ENCODE results near the gene SZRD1. TPM values are rescaled to one million over a fixed set of nuclear protein-coding genes. Genes with fewer than 3 reads are reported as not detected.

The SZRD1 gene
- total and polyA plus RNA-seq, 4 donors = 14.2 to 44.3 (median 25.0) TPM

- no peaks in the 10 kb centered on the region for H3K36me3 ChIP-seq (ENCODE audit: control insufficient read depth in 4 of 4, insufficient read depth in 3 of 4, low read depth in 1 of 4, low read length in 3 of 4)
- no peaks in the 10 kb centered on the region for H3K9me3 ChIP-seq (ENCODE audit: control insufficient read depth in 4 of 4, low read length in 3 of 4)
- no peaks in the 10 kb centered on the region for H3K27me3 ChIP-seq (ENCODE audit: control insufficient read depth in 4 of 4, insufficient read depth in 4 of 4, low read length in 3 of 4)
- no peak for TF ChIP-seq ATF3 (IDR thresholded peaks at IDR 0.05)
- TF ChIP-seq, protein P1, sequence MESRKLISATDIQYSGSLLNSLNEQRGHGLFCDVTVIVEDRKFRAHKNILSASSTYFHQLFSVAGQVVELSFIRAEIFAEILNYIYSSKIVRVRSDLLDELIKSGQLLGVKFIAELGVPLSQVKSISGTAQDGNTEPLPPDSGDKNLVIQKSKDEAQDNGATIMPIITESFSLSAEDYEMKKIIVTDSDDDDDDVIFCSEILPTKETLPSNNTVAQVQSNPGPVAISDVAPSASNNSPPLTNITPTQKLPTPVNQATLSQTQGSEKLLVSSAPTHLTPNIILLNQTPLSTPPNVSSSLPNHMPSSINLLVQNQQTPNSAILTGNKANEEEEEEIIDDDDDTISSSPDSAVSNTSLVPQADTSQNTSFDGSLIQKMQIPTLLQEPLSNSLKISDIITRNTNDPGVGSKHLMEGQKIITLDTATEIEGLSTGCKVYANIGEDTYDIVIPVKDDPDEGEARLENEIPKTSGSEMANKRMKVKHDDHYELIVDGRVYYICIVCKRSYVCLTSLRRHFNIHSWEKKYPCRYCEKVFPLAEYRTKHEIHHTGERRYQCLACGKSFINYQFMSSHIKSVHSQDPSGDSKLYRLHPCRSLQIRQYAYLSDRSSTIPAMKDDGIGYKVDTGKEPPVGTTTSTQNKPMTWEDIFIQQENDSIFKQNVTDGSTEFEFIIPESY (IDR thresholded peaks at IDR 0.05) = no peak
- peaks cover 6 to 26% (median 16%) of the 10 kb centered on the region in 4 donors for H3K4me1 ChIP-seq (ENCODE audit: control insufficient read depth in 4 of 4, insufficient read depth in 4 of 4, low read length in 3 of 4)
- DNase-seq (ENCODE audit: low spot score) = no peak
- 97% methylated on average over 14 of the region's 14 CpGs for WGBS
- no peak overlapping the region for H3K4me3 ChIP-seq (ENCODE audit: low read depth in 1 of 3, low read length in 3 of 3)
- no peak overlapping the region for H3K9ac ChIP-seq (ENCODE audit: low read depth in 1 of 2, low read length in 2 of 2)
- no peak overlapping the region for H3K27ac ChIP-seq (ENCODE audit: low read depth in 1 of 2, low read length in 2 of 2)
Measured at GRCh38 chr1:16348414-16349182, 18.4 kb upstream of the SZRD1 start.

DNA sequence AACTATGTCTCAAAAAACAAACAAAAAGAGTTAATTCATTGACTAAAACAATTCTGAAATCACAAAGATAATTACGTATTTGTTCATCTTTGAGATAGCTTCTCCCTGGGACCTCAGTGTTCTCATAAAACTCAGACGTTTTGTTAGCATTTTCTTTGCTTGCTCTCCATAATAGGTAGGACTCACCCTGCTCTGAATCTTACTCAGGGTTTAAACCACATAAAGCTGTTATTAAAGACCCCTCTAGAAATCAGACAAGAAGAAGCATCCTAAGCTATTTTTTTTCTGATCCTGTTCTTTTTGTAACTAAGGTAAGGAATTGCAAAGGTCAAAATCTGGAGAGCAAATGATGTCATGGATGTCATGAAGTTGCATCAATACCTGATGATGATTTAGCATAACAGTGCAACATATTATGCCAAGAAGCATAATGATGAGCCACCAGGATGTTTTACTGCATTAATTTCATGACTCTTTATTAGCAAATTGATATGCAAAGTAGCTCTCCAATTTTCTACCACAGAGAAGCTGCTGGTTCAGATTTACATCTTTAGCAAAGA lies 17.1 kb upstream of the SZRD1 start:
- Histone ChIP-seq H3K4me1 (ENCODE audit: control insufficient read depth in 4 of 4, insufficient read depth in 4 of 4, low read length in 3 of 4) (peaks cover 6 to 26% (median 16%) of the 10 kb centered on the region in 4 donors), H3K4me3 (ENCODE audit: low read depth in 1 of 3, low read length in 3 of 3) (no peak overlapping the region), H3K27me3 (ENCODE audit: control insufficient read depth in 4 of 4, insufficient read depth in 4 of 4, low read length in 3 of 4) (no peaks in the 10 kb centered on the region), H3K9ac (ENCODE audit: low read depth in 1 of 2, low read length in 2 of 2) (no peak overlapping the region), H3K27ac (ENCODE audit: low read depth in 1 of 2, low read length in 2 of 2) (no peak overlapping the region), H3K9me3 (ENCODE audit: control insufficient read depth in 4 of 4, low read length in 3 of 4) (no peaks in the 10 kb centered on the region), H3K36me3 (ENCODE audit: control insufficient read depth in 4 of 4, insufficient read depth in 3 of 4, low read depth in 1 of 4, low read length in 3 of 4) (no peaks in the 10 kb centered on the region)
- TF ChIP-seq, protein P2, sequence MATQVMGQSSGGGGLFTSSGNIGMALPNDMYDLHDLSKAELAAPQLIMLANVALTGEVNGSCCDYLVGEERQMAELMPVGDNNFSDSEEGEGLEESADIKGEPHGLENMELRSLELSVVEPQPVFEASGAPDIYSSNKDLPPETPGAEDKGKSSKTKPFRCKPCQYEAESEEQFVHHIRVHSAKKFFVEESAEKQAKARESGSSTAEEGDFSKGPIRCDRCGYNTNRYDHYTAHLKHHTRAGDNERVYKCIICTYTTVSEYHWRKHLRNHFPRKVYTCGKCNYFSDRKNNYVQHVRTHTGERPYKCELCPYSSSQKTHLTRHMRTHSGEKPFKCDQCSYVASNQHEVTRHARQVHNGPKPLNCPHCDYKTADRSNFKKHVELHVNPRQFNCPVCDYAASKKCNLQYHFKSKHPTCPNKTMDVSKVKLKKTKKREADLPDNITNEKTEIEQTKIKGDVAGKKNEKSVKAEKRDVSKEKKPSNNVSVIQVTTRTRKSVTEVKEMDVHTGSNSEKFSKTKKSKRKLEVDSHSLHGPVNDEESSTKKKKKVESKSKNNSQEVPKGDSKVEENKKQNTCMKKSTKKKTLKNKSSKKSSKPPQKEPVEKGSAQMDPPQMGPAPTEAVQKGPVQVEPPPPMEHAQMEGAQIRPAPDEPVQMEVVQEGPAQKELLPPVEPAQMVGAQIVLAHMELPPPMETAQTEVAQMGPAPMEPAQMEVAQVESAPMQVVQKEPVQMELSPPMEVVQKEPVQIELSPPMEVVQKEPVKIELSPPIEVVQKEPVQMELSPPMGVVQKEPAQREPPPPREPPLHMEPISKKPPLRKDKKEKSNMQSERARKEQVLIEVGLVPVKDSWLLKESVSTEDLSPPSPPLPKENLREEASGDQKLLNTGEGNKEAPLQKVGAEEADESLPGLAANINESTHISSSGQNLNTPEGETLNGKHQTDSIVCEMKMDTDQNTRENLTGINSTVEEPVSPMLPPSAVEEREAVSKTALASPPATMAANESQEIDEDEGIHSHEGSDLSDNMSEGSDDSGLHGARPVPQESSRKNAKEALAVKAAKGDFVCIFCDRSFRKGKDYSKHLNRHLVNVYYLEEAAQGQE (IDR thresholded peaks at IDR 0.05) = no peak
- TF ChIP-seq SP1 (IDR thresholded peaks at IDR 0.05) (no peak), FOXA2 (IDR thresholded peaks at IDR 0.05) (no peak), HNF4G (IDR thresholded peaks at IDR 0.05) (no peak), RAD21 (IDR thresholded peaks at IDR 0.05) (no peak), TAF1 (conservative IDR thresholded peaks at IDR 0.05) (no peak), RXRA (IDR thresholded peaks at IDR 0.05) (no peak), GABPA (IDR thresholded peaks at IDR 0.05 in 1 of 2, conservative IDR thresholded peaks at IDR 0.05 in 1 of 2) (no peak), FOXA1 (IDR thresholded peaks at IDR 0.05) (no peak), YY1 (IDR thresholded peaks at IDR 0.05) (no peak), MAX (IDR thresholded peaks at IDR 0.05) (no peak), HNF4A (conservative IDR thresholded peaks at IDR 0.05) (no peak), NR2F2 (IDR thresholded peaks at IDR 0.05) (no peak)
- 66% methylated on average over 2 of the region's 2 CpGs for WGBS
- DNase-seq (ENCODE audit: low spot score) = no peak

Measured in liver (tissue), 9 donors.